Kidney glomerular epithelial cell (primary cell): ENCODE data around the gene SLC22A13.
A peak's percentile ranks its signal among the peaks of the same experiment; 100 is the strongest.
"Not testable (repeated sequence)": the region's sequence is repeated elsewhere in the genome, so short reads cannot be mapped to it uniquely, and the experiment has no call there.

Experiments
- DNase-seq: peaks from one replicate; lab custom pipeline; 2025; lab: John Stamatoyannopoulos, UW

The SLC22A13 gene, protein sequence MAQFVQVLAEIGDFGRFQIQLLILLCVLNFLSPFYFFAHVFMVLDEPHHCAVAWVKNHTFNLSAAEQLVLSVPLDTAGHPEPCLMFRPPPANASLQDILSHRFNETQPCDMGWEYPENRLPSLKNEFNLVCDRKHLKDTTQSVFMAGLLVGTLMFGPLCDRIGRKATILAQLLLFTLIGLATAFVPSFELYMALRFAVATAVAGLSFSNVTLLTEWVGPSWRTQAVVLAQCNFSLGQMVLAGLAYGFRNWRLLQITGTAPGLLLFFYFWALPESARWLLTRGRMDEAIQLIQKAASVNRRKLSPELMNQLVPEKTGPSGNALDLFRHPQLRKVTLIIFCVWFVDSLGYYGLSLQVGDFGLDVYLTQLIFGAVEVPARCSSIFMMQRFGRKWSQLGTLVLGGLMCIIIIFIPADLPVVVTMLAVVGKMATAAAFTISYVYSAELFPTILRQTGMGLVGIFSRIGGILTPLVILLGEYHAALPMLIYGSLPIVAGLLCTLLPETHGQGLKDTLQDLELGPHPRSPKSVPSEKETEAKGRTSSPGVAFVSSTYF

DNA sequence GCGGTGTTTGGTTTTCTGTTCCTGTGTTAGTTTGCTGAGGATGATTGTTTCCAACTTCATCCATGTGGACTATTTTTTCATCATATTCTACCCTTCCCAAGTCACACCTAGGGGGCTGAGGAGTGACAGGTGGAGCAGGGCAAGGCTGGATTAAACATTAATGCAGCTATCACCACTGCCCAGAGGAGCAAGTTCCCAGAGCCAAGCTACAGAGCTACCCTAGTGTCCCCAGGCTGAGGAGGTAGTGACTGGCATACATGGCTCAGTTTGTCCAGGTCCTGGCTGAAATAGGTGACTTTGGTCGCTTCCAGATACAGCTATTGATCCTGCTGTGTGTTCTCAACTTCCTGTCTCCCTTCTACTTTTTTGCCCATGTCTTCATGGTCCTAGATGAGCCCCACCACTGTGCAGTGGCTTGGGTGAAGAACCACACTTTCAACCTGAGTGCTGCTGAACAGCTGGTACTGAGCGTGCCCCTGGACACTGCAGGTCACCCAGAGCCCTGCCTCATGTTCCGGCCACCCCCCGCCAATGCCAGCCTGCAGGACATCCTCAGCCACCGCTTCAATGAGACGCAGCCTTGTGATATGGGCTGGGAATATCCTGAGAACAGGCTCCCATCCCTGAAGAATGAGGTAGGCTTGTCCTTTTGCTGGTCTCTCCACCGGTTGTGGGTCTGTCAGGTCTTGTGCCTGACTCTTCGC lies at the start of gene SLC22A13:
SLC22A13 (plus strand) TSS at position 209 of the 704 bp plus-strand sequence; CDS start at position 258, 49 bp downstream.
- no peak for DNase-seq

DNA sequence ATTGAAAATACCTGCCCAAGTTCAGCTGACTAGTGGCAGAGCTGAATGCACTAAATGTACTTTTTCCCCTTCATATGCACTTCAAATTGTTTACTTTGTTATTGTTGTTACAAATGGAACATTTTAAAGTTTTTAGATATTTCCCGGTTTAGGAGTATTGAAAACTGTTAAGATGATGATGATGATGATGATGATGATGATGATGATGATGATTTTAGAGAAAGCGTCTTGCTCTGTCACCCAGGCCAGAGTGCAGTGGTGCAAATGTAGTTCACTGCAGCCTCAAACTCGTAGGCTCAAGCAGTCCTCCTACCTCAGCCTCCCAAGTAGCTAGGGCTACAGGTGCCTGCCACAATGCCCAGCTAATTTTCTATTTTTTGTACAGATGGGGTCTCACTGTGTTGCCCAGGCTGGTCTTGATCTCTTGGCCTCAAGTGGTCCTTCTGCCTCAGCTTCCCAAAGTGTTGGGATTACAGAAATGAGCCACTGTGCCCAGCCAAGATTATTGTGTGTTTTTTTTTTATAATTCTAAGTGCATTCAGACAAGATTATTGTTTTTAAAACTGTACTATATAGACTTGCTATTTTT lies 45.9 kb upstream of the SLC22A13 start:
- no peak for DNase-seq

DNA sequence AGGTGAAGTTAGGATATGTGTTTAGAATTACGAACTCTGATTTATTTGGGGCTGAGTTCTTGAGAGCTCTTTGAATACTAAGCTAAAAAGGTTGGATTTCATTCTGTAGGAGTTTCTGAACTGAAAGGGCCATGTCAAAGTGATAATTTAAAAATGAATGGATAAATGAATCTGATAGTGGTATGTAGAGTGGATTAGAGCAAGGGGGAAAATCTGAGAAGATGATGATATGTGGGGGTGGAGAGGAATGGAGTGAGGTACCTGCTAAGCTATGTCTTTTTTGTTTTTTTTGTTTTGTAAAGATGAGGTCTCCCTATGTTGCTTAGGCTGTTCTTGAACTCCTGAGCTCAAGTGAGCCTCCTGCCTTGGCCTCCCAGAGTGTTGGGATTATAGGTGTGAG lies 44.6 kb upstream of the SLC22A13 start:
- DNase-seq = no peak

DNA sequence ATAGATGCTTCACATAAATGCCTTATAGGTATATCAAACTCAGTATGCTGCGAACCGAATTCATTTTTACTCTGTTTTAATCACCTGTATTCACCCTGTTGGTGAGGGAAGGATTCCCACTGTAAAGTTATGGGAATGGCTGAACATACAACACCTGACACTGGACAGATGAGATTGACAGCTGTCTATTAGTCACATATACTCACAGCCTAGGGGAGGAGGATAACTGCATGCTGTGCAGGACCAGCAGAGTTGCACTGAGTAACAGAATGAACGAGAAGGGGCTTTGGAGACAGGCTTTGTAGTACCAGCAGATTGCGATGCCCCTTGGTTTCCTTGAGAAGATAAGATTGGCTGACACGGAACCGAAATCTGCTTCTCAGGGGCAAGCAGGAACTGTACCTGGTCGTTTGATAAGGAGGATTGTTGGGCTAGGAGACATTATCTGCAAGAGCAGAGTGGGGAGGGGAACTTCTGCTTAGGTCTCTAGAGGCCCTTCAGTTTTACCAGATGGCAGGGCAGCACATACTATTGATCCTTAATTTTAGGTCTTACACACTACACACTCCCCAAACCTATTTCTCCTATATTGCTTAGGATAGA lies 43.5 kb upstream of the SLC22A13 start:
- DNase-seq = no peak

DNA sequence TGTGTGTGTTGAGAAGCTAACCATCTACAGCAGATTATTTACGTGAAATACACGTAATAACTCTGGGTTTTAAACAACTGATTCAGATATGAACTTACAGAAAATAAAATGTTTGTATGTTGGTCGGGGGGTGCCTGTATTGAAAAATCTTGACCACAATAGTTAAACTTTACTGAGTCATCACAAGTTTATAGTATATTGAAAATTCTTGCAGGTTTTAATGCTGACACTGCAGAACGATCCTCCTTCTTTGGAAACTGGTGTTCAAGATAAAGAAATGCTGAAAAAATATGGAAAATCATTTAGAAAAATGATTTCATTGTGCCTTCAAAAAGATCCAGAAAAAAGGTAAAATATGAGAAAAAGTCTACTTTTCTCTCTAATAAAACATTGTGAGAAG lies 41.3 kb upstream of the SLC22A13 start:
- no peak for DNase-seq

DNA sequence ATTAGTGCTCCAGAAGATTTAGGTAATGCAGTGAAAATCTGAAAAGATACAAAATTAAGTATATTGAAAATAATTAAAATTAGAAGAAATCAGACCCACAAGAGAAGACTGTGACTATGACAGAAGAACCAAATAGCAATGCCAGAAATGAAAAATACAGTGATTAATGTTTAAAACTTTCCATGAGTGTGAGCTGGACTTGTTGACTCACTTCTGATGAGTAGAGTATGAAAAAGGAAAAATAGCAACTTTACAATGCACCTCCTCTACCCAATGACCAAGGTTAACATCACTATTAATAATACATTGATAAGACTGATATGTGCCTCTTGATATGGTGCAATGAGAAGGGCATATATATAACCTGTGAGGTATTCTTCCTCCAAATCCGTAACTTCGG lies 39.3 kb upstream of the SLC22A13 start:
- peak; percentile 12 for DNase-seq

DNA sequence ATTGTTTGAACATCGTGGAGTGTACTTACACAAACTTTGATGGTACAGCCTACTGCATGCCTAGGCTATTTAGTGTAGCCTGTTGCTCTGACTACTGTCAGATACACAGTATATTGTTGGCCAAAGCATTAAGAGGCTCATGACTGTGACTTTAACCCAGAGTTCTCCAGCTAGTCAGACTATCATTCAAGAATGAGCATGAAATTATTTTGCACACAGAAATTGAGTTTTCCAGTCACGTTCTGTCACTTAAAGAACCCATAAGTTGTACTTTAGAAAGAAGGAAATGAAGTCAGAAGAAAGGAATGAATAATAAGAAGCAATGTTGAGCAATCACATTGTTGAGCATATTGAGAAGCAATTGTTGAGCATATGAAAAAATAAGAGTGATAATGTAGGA lies 37.6 kb upstream of the SLC22A13 start:
- DNase-seq = no peak

DNA sequence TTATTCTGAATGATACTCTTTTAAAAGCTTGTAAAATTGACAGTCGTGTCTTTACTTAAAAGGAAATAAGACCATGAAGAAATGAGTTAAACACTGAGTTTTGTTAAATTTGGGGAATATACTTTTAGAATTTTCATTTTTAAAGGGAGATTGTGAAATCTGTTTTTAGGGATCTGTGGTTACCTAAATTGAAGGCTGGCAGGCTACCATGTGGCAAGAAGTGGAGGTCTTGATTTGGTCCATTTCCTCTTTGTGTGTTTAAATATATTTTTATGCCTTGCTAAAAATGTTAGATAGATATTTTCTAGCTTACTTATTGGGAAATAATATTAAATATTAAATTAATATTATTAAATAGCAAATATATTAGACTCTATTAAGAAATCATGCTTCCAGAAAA lies 36.6 kb upstream of the SLC22A13 start:
- no peak for DNase-seq

DNA sequence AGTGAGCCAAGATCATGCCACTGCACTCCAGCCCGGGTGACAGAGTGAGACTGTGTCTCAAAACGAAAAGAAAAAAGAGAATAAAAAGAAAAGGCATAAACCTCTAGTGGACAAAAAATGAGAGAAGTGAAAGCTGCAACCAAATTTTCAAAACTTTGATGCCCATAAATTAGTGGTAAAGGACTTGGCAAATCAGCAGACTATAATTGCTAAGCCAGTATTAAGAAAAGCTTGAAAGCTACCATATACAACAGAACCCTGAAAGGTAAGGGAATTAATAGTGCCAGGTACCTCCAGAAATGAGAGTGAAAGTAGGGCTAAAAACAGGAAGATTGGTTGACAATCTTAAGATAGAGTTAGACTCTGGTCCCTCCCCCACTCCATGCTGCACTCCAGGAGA lies 32.9 kb upstream of the SLC22A13 start:
- DNase-seq = no peak

DNA sequence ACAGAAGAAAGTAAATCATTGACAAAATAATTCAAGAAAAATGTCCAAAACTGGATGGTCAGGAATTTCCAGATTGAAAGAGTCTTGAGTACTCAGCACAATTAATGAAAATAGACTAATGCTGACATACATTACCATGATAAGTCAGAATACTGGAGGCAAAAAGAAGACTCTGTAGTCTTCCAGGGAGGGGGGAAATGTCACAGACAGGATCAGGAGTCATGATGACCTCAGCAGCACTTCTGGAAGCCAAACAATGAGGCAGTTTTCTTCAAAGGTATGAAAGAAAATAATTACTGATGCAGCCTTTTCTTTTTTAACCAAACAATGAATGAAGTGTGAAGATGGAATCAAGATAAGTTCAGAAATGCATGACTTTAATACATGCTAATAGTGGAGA lies 30.1 kb upstream of the SLC22A13 start:
- peak; percentile 13 for DNase-seq

DNA sequence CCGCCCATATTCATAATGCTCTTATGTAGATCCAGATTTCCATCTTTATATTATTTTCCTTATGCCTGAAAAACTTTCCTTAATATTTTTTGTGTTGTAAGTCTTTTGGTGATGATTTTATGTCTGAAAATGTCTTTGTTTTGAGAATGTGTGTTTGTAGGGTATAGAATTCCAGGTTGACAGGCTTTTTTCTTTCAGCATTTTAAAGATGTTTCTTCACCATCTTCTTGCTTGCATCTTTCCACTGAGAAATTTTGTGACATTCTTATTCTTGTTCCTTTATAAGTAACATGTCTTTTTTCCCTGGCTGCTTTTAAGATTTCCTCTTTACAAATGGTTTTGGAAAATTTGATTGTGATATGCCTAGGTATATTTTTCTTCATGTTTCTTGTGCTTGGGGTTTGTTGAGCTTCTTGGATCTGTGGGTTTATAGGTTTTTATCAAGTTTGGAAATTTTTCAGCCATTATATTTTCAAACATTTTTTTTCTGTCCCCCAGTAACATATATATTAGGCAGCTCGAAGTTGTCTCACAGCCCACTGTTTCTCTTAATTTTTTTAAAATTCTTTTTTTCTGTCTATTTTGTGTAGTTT lies 27.1 kb upstream of the SLC22A13 start:
- DNase-seq = no peak

DNA sequence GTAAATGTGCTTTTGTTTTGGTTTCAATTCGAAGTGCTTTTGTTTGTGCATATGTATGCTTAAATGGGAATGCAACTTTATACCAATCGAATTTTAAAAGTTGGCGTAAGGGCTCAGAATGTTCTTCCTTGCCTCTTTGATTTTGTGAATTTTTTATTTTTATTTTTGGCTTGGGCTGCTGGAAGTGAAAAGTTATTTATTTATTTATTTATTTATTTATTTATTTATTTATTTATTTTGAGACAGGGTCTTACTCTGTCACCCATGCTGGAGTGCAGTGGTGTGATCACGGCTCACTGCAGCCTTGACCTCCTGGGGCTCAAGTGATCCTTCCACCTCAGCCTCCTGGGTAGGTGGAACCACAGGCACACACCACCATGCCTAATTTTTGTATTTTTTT lies 22.8 kb upstream of the SLC22A13 start:
- DNase-seq = not testable (repeated sequence)

DNA sequence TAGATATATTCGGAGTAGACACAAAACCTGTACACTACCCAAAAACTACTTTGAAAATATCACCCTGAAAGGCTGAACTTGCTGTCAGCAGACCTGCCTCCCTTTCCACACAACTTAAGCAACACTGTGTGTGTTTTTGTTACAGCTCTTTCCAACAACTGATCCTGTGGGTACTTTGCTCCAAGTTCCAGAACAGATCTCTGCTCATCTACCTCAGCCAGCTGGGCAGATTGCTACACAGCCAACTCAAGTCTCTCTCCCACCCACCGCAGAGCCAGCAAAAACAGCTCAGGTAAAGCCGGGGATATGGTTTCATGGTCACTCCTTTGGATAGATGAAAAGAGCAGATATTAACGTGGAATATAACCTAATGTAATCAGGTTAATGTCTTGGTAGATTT lies 19.7 kb upstream of the SLC22A13 start:
- DNase-seq = no peak

DNA sequence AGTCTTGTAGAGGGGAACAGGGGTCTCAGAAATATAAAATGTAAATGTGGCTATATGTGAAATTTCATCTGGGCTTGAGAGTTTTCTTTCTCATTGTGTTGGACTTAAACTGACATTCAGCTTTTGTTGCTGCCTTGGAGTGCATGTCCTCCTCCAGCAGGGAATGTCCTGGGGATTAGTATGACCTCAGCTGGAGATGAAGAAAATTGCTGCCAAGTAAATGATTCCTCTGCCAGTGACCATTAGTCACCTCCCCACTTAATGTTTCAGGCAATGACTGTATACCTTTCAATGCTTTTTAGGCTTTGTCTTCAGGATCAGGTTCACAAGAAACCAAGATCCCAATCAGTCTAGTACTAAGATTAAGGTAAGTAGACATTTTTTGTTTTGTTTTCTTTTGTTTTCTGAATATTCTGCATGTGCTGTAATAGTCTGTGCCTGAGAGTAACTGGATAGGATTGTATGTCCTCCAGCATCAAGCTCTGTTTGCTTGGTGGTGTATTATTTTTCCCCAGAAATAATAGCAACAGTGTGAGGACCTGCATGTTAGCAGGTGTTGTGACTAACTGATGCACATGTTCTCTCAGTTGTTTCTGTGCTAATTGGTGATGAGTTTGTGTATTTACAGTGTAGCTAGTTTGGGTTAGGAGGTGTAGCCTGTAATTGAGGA lies 18.1 kb upstream of the SLC22A13 start:
- peak; percentile 75 for DNase-seq

DNA sequence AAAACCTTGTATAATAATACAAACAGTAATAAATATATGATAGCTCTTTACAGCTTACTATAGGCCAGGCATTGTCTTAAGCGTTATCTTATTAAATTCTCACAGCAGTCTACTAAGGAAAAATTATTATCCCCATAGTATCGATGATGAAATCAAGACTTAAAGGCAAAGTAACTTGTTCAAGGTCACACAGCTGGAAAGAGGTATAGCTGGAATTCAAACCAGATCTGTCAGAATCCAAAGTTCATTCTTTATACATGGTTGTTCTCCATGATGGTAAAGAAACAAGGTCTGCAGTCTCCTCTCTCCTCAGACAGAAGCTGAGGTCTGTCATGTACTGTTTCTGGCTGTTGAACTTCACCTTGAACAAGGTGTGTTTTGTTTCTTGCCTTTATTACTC lies 15.4 kb upstream of the SLC22A13 start:
- DNase-seq = no peak

DNA sequence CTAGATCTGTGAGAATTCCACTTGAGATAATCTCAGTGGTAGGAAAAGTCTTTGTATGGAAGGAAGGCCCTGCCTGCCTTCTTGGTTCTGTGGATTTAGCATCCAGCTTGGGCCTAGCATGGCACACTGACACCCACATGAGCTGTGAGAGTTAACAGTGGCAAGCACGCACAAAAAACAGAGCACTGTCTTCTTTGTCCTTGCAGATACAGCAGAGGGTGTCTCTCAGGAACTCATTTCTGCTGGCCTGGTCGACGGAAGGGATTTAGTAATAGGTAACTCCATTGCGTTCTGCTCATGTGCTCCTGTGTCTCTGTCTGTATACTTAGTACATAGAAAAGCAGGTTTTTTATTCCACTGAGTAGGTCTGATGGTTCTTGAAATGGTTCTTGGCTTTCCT lies 14.4 kb upstream of the SLC22A13 start:
- DNase-seq = no peak

DNA sequence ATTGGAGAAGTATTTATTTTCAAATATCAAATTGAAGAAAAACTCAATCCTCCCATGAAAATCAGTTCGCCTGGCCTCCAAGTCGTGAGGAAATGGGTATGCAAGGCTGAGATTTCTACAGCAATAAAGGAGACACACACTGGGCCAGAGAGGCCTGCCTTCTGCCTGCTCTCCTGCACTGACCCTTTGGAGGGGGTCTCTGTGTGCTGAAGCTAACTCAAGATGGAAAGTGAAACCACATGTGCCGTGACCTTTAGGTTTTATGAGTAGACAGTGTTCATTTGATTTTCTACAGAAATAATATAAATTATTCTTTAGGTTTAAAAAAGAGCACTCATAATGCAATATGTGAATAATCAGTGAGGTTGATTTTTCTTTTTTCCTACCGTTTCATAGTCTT lies 11.9 kb upstream of the SLC22A13 start:
- DNase-seq = no peak

DNA sequence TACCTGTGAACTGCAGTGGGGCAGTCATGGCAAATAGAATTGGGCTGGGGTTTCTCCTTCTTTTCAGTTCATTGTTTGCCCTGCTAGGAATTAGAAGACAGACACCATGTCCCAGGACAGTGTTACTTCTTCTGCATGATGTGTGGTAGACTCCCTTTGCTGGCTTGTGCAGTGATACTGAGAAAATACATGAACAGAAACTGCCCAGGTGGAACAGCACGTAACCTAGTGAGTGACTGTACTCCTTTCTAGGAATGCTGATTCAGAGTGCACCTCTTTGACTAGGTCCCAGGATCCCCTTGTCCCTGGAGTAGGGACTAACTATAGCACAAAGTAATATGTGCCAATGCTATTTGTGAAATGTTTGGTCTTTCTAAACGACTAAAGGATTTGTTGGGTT lies 10.7 kb upstream of the SLC22A13 start:
- no peak for DNase-seq

DNA sequence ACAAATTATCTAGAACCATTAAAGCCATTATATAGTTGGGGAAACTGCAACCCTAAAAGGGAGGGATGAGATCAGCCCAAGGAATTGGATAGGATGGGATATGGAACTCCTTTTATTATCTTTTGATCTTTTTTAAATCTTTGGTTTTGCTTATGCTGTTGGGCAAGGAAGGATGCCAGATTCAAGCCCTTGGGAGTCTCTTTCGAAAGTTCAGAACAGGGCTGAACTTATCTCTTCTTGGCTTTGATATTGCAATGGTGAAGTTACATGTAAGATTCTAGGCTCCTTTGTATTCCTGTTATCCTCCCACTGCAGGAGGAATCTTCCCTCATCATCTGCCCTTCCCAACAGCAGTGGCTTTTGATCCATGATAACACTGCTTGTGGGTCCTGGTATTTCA lies 10.0 kb upstream of the SLC22A13 start:
- no peak for DNase-seq

DNA sequence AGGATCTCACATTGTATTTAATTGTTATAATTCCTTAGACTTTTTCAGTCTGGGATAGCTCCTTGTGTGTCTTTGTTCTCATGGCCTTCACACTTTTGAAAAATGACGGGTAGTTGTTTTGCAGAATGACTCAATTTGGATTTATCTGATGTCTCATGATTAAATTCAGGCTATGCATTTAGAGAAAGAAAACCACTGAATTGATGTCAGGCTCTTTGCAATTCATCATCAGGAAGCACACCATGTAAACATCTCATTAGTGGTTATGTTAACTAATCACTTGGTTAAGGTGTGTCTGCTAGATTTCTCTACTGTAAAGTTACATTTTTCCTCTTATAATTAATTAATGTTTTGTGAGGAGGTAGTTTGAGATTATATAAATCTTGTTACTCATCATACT lies 8.0 kb upstream of the SLC22A13 start:
- no peak for DNase-seq

DNA sequence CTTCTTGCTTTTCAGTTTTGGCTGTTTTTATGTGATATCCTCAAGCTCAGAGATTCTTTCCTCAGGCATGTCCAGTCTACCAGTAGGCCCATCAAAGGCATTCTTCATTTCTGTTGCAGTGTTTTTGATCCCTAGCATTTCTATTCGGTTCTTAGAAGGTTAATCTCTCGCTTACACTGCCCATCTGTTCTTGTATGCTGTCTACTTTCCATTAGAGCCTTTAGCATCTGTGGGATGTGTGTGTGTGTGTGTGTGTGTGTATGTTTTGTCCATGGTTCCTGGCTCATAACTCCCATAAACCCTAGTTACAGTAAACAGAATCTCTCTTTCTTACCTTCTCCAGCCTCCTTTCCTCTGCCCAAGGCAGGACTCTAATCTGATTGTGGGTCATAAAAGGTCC lies 5.1 kb upstream of the SLC22A13 start:
- DNase-seq = no peak

DNA sequence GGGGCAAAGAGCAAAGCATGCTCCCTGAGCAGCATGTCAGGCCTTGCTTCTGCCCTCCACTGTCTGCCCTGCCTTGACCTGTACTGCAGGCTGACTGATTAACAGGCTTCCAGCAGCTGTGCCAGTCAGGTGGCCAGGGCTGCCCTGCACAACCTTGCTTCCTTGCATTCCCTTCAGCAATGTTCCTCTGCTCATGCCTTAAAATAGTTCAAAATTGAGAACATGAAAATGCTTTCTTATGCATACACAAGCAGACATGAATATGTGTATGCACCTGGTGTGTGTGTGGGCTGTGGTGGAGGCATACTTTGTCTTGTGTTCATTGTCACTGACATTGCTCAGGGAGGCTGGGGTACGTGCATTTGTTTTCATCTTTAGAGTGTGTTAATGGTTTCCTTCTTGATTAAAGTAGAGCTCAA lies 1.2 kb upstream of the SLC22A13 start:
- DNase-seq = no peak
